Heart right ventricle (tissue), 16 donors: Measurements from ENCODE around the gene PDE9A. TPM values are rescaled to one million over a fixed set of nuclear protein-coding genes. Genes with fewer than 3 reads are reported as not detected.

Source experiments
- ATAC-seq, 8 donors: fragments of 200-7000 bp; cut with Tn5 transposase; one replicate each; pipeline ENCODE4 v1.9.1; 2020; ENCODE audit warnings: mild to moderate bottlenecking in 8 of 8, moderate library complexity in 8 of 8, moderate number of reproducible peaks in 1 of 8
- DNase-seq, 2 donors: peaks; one replicate each; pipeline ENCODE4 v3.0.0-alpha.2; 2020
- H3K27ac ChIP-seq, 10 donors: fragments of 200-600 bp; sonication (generic) in 2 of 10; one replicate each; pipeline versions ENCODE4 v1.5.0 to v1.8.0; 2020 to 2022; ENCODE audit warnings: mild to moderate bottlenecking in 3 of 10
- H3K27me3 ChIP-seq, 7 donors: fragments of 200-600 bp; one replicate each; pipeline ENCODE4 v1.8.0; 2021 to 2022; ENCODE audit warnings: mild to moderate bottlenecking in 2 of 7
- H3K36me3 ChIP-seq, 9 donors: fragments of 200-600 bp; sonication (generic) in 1 of 9; one replicate each; pipeline versions ENCODE4 v1.5.0 to v1.8.0; 2020 to 2022; ENCODE audit warnings: mild to moderate bottlenecking in 2 of 9
- H3K4me1 ChIP-seq, 9 donors: fragments of 200-600 bp; sonication (generic) in 1 of 9; one replicate each; pipeline versions ENCODE4 v1.5.0 to v1.8.0; 2020 to 2022; ENCODE audit warnings: mild to moderate bottlenecking in 4 of 9
- H3K4me3 ChIP-seq, 10 donors: fragments of 200-600 bp; sonication (generic) in 2 of 10; one replicate each; pipeline versions ENCODE4 v1.5.0 to v1.8.0; 2020 to 2022; ENCODE audit warnings: mild to moderate bottlenecking in 7 of 10, moderate library complexity in 2 of 10
- H3K9me3 ChIP-seq, 11 donors: fragments of 200-600 bp in 10 of 11; sonication (generic) in 2 of 11; one replicate each; pipeline versions ENCODE4 v1.5.0 to v1.8.0; 2013 to 2022; ENCODE audit warnings: mild to moderate bottlenecking in 2 of 11, control low read depth in 1 of 11, moderate library complexity in 1 of 11
- WGBS, 2 donors: extraction: QIAGEN DNeasy Blood & Tissue Kit; methylation state at CpG; one replicate each; pipeline ENCODE4 v1.1.7; 2013; ENCODE audit warnings: inconsistent platforms in 1 of 2; 5-methylcytosine and 5-hydroxymethylcytosine counted together
- intact Hi-C, 10 donors: fragments of 100-400 bp; cut with DNase I; formaldehyde crosslinking; loops; one replicate each; pipeline versions ENCODE4 v1.11.1 to v1.14.2; 2022
- polyA plus RNA-seq, 2 donors: library from polyadenylated mRNA; stranded (reverse); fragments of 200-250 nt; gene quantifications; one replicate each; pipeline ENCODE4 v1.2.3, GENCODE V29; 2013
- total RNA-seq, 10 donors: library from RNA; stranded (reverse); fragmentation: NEBNext Ultra II Directional in 3 of 10; extraction: Animal tissue kit (Norgen Biotek cat#: 25700) in 3 of 10; gene quantifications; one replicate each; pipeline versions ENCODE4 v1.2.1 to v1.2.4, GENCODE V29; 2021 to 2023
- TF ChIP-seq, protein P1 (sequence below), 9 donors: fragments of 200-600 bp; sonication (generic) in 2 of 9; IDR thresholded peaks; one replicate each; pipeline versions ENCODE4 v1.5.0 to v1.8.0; 2021 to 2022; ENCODE audit warnings: antibody characterized with exemption in 9 of 9, mild to moderate bottlenecking in 5 of 9, moderate library complexity in 1 of 9
- donor health status: Arrhythmogenic right ventricular cardiomyopathy.
- donor health status: ischemic (EF 13 %, LVEDD 7.1; RV severe dilation, severe dysfunction).
- donor health status: healthy with polysubstance abuse.
- donor health status: DM: no; HTN: yes; CAD: no.
- donor health status: DM: no; HTN: no; CAD: no.
- donor health status: ischemic (EF 25% LVEDD 6.9; RV normal size, moderate dysfunction).
- donor health status: ischemic (EF 25% LVEDD 5.7; RV mildly dilated, moderate dysfunction).
- donor health status: healthy.
- donor health status: DM: yes; HTN: yes; CAD: no.
- donor health status: Ischemic cardiomyopathy.
- donor health status: ischemic (EF 35%, LVEDD 5.7; RV mildly dilated, moderate dysfunction).
- donor health status: nonischemic (EF 11% LVEDD 7.7; RV severe dilation, severe dysfunction).
- donor health status: DM: yes; HTN: yes; CAD: no.
- donor health status: PGD.
- donor health status: ischemic (EF 29% LVEDD 5.4; RV normal size, mild dysfunction).
- donor health status: nonischemic (EF 23%, LVEDD 6.1; RV moderate dilation, normal function).

The PDE9A gene
- total and polyA plus RNA-seq, 12 donors, result 1.2 to 7.0 (median 2.2) TPM

GRCh38 chr21:42663860-42664535, 10.6 kb downstream of the PDE9A start:
- Histone ChIP-seq H3K36me3 (no peaks in the 10 kb centered on the region), H3K27me3 (peaks cover 0 to 5% (median 0%) of the 10 kb centered on the region in 7 donors), H3K4me3 (no peak overlapping the region), H3K27ac (no peak overlapping the region), H3K4me1 (peaks cover 0 to 25% (median 9%) of the 10 kb centered on the region in 9 donors), H3K9me3 (no peaks in the 10 kb centered on the region)
- 67 to 69% methylated on average over 15 of the region's 15 CpGs for whole genome bisulfite sequencing, 2 donors
- TF ChIP-seq, protein P1, sequence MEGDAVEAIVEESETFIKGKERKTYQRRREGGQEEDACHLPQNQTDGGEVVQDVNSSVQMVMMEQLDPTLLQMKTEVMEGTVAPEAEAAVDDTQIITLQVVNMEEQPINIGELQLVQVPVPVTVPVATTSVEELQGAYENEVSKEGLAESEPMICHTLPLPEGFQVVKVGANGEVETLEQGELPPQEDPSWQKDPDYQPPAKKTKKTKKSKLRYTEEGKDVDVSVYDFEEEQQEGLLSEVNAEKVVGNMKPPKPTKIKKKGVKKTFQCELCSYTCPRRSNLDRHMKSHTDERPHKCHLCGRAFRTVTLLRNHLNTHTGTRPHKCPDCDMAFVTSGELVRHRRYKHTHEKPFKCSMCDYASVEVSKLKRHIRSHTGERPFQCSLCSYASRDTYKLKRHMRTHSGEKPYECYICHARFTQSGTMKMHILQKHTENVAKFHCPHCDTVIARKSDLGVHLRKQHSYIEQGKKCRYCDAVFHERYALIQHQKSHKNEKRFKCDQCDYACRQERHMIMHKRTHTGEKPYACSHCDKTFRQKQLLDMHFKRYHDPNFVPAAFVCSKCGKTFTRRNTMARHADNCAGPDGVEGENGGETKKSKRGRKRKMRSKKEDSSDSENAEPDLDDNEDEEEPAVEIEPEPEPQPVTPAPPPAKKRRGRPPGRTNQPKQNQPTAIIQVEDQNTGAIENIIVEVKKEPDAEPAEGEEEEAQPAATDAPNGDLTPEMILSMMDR (IDR thresholded peaks at IDR 0.05), result no peak
- peak in 2 of 8 donors; percentile 30 to 64 for ATAC-seq
- DNase-seq, result no peak
- intact Hi-C loops, result no loop called here

- 93 to 94% methylated on average over 10 of the region's 10 CpGs for WGBS, 2 donors
- H3K4me1 ChIP-seq, result peaks cover 0 to 25% (median 11%) of the 10 kb centered on the region in 9 donors
- no peak for DNase-seq
Observed at GRCh38 chr21:42664614-42665013, 11.2 kb downstream of the PDE9A start.

GRCh38 chr21:42665026-42665425, 11.6 kb downstream of the PDE9A start:
- 71 to 76% methylated on average over 8 of the region's 8 CpGs for WGBS, 2 donors
- no peaks in the 10 kb centered on the region for H3K27me3 ChIP-seq
- no peak overlapping the region for H3K27ac ChIP-seq
- DNase-seq (no peak), ATAC-seq (peak in 1 of 8 donors; percentile 8)
- H3K4me3 ChIP-seq, result no peak overlapping the region
- intact Hi-C loops, result no loop called here
- no peaks in the 10 kb centered on the region for H3K36me3 ChIP-seq
- H3K9me3 ChIP-seq, result no peaks in the 10 kb centered on the region
- TF ChIP-seq, protein P1 (IDR thresholded peaks at IDR 0.05), result no peak
- peaks cover 0 to 25% (median 11%) of the 10 kb centered on the region in 9 donors for H3K4me1 ChIP-seq

More at GRCh38 chr21:42664614-42665013, 11.2 kb downstream of the PDE9A start:
- Histone ChIP-seq H3K36me3 (no peaks in the 10 kb centered on the region), H3K4me3 (no peak overlapping the region), H3K9me3 (no peaks in the 10 kb centered on the region), H3K27me3 (peaks cover 0 to 2% (median 0%) of the 10 kb centered on the region in 7 donors), H3K27ac (no peak overlapping the region)
- TF ChIP-seq, protein P1 (IDR thresholded peaks at IDR 0.05), result no peak
- intact Hi-C loops, result no loop called here
- no peak for ATAC-seq

GRCh38 chr21:42665484-42665883, 12.1 kb downstream of the PDE9A start:
- intact Hi-C loops, result no loop called here
- ATAC-seq (no peak), DNase-seq (no peak)
- TF ChIP-seq, protein P1 (IDR thresholded peaks at IDR 0.05), result no peak
- H3K36me3 ChIP-seq, result no peaks in the 10 kb centered on the region
- no peak overlapping the region for H3K27ac ChIP-seq
- H3K27me3 ChIP-seq, result no peaks in the 10 kb centered on the region
- no peak overlapping the region for H3K4me3 ChIP-seq
- no peaks in the 10 kb centered on the region for H3K9me3 ChIP-seq
- H3K4me1 ChIP-seq, result peaks cover 0 to 25% (median 11%) of the 10 kb centered on the region in 9 donors
- 93 to 97% methylated on average over 13 of the region's 13 CpGs for WGBS, 2 donors
